Measurements from ENCODE around the gene CKAP5.

The CKAP5 gene

GRCh38 chr11:46845740-46846509 lies at the start of gene CKAP5:
Gene CKAP5, minus strand, starts transcription at chr11:46846280. Its CDS starts 25,049 bp downstream, at chr11:46821231.
- no peak for TF ChIP-seq CTCF (conservative IDR thresholded peaks at IDR 0.05)
- peak within 1 kb of the TSS; percentile 76 for H3K27ac ChIP-seq

- no peak for TF ChIP-seq CTCF (conservative IDR thresholded peaks at IDR 0.05)
- H3K27ac ChIP-seq = no peak overlapping the region
Measured at GRCh38 chr11:46895821-46896220, 49.7 kb upstream of the CKAP5 start.

- no peak for TF ChIP-seq CTCF (conservative IDR thresholded peaks at IDR 0.05)
- H3K27ac ChIP-seq = no peak overlapping the region
Measured at GRCh38 chr11:46894961-46895360, 48.9 kb upstream of the CKAP5 start.

GRCh38 chr11:46894506-46894905 lies 48.4 kb upstream of the CKAP5 start:
- H3K27ac ChIP-seq = no peak overlapping the region
- no peak for TF ChIP-seq CTCF (conservative IDR thresholded peaks at IDR 0.05)

- TF ChIP-seq CTCF (conservative IDR thresholded peaks at IDR 0.05) = no peak
- H3K27ac ChIP-seq = no peak overlapping the region
Measured at GRCh38 chr11:46892838-46893237, 46.8 kb upstream of the CKAP5 start.

- TF ChIP-seq CTCF (conservative IDR thresholded peaks at IDR 0.05) = no peak
Measured at GRCh38 chr11:46892109-46892508, 46.0 kb upstream of the CKAP5 start.

GRCh38 chr11:46890665-46891064 lies 44.6 kb upstream of the CKAP5 start:
- TF ChIP-seq CTCF (conservative IDR thresholded peaks at IDR 0.05) = no peak
- no peak overlapping the region for H3K27ac ChIP-seq

More at GRCh38 chr11:46892109-46892508, 46.0 kb upstream of the CKAP5 start:
- H3K27ac ChIP-seq = no peak overlapping the region
